B cell (primary cell): ENCODE data around the gene HIF3A. TPM values are rescaled to one million over a fixed set of nuclear protein-coding genes. Genes with fewer than 3 reads are reported as not detected.

Experiments
- ATAC-seq: fragments of 200-7000 bp; cut with Tn5 transposase; one replicate; pipeline ENCODE4 v1.10.0; 2021; ENCODE audit warnings: low read depth, mild to moderate bottlenecking, moderate number of reproducible peaks, moderate library complexity
- CTCF ChIA-PET: fragments of 350-600 bp; sonication (Branson Sonifier 250); formaldehyde crosslinking; loops from one replicate; lab custom pipeline; 2021; ENCODE audit warnings: antibody characterized with exemption, inconsistent platforms; lab: Charles Lee
- POLR2A ChIA-PET: fragments of 350-600 bp; sonication (Branson Sonifier 250); formaldehyde crosslinking; loops from one replicate; lab custom pipeline; 2021; ENCODE audit warnings: antibody characterized with exemption; lab: Charles Lee
- DNase-seq: peaks from one replicate; pipeline ENCODE4 v3.0.0; 2013
- H2AFZ ChIP-seq: 2 replicates; pipeline ENCODE4 v1.6.1; 2012; ENCODE audit warnings: mild to moderate bottlenecking, low read depth, low read length; ENCODE audit not compliant: insufficient read depth, poor library complexity, severe bottlenecking
- H3K27ac ChIP-seq, 2 donors: 1 replicate in 1 of 2; 2 replicates in 1 of 2; pipeline ENCODE4 v1.5.1; 2012 to 2013; ENCODE audit warnings: low read length in 2 of 2, mild to moderate bottlenecking in 2 of 2, moderate library complexity in 1 of 2
- H3K27me3 ChIP-seq, 4 experiments: fragments of 200-600 bp in 1 of 4; sonication (generic) in 1 of 4; replicated peaks in 1 of 4; 1 replicate in 2 of 4; 2 replicates in 2 of 4; pipeline versions ENCODE4 v1.6.1 to v1.7.0; 2013 to 2016; ENCODE audit warnings: low read length in 3 of 4, mild to moderate bottlenecking in 2 of 4, mixed read lengths in 1 of 4, moderate library complexity in 1 of 4; ENCODE audit not compliant: insufficient read depth in 4 of 4, control insufficient read depth in 3 of 4; ENCODE audit errors: control extremely low read depth in 1 of 4
- H3K36me3 ChIP-seq, 2 experiments: replicated peaks in 1 of 2; 1 replicate in 1 of 2; 2 replicates in 1 of 2; pipeline versions ENCODE4 v1.6.1 to v1.7.1; 2013; ENCODE audit warnings: low read length in 1 of 2; ENCODE audit not compliant: insufficient read depth in 2 of 2, control insufficient read depth in 1 of 2; ENCODE audit errors: control extremely low read depth in 1 of 2, extremely low read depth in 1 of 2
- H3K4me1 ChIP-seq, 2 donors: fragments of 200-600 bp in 1 of 2; sonication (generic) in 1 of 2; 1 replicate in 1 of 2; 2 replicates in 1 of 2; pipeline versions ENCODE4 v1.5.1 to v1.6.1; 2013 to 2017; ENCODE audit warnings: low read length in 2 of 2; ENCODE audit not compliant: control insufficient read depth in 2 of 2, insufficient read depth in 2 of 2
- H3K4me2 ChIP-seq: replicated peaks from 2 replicates; pipeline ENCODE3; 2012; ENCODE audit warnings: mild to moderate bottlenecking, low read depth, low read length; ENCODE audit not compliant: poor library complexity, severe bottlenecking
- H3K4me3 ChIP-seq, 5 experiments: fragments of 200-600 bp in 1 of 5; sonication (generic) in 1 of 5; 1 replicate in 3 of 5; 2 replicates in 2 of 5; pipeline versions ENCODE4 v1.5.1 to v1.7.0; 2011 to 2016; ENCODE audit warnings: low read length in 4 of 5, mild to moderate bottlenecking in 4 of 5, low read depth in 2 of 5, control low read depth in 1 of 5, moderate library complexity in 1 of 5; ENCODE audit not compliant: insufficient read depth in 1 of 5; ENCODE audit errors: control extremely low read depth in 1 of 5, extremely low read depth in 1 of 5
- H3K79me2 ChIP-seq: fragments of 200-600 bp; sonication (generic); one replicate; pipeline ENCODE4 v1.6.0; 2016; ENCODE audit warnings: low read length; ENCODE audit not compliant: control insufficient read depth, insufficient read depth
- H3K9ac ChIP-seq: fragments of 200-600 bp; sonication (generic); 2 replicates; pipeline ENCODE4 v1.6.1; 2017; ENCODE audit warnings: mild to moderate bottlenecking, low read length, moderate library complexity
- H3K9me3 ChIP-seq, 3 donors: one replicate each; pipeline versions ENCODE4 v1.6.1 to v1.7.1; 2013; ENCODE audit warnings: low read length in 2 of 3; ENCODE audit not compliant: control insufficient read depth in 2 of 3, insufficient read depth in 1 of 3; ENCODE audit errors: control extremely low read depth in 1 of 3
- H4K20me1 ChIP-seq: 2 replicates; pipeline ENCODE4 v1.6.0; 2012; ENCODE audit warnings: mild to moderate bottlenecking, low read length; ENCODE audit not compliant: insufficient read depth, control insufficient read depth, poor library complexity, severe bottlenecking
- H3K27ac Mint-ChIP-seq: one replicate; pipeline ENCODE4 v1.8.0; 2021; ENCODE audit warnings: mixed read lengths
- H3K27me3 Mint-ChIP-seq: one replicate; pipeline ENCODE4 v1.8.0; 2021; ENCODE audit warnings: mixed read lengths
- H3K4me1 Mint-ChIP-seq: one replicate; pipeline ENCODE4 v1.8.0; 2021; ENCODE audit warnings: mixed read lengths
- H3K4me3 Mint-ChIP-seq: one replicate; pipeline ENCODE4 v1.8.0; 2021; ENCODE audit warnings: mixed read lengths
- H3K9me3 Mint-ChIP-seq: one replicate; pipeline ENCODE4 v1.8.0; 2022; ENCODE audit warnings: mixed read lengths; ENCODE audit not compliant: insufficient read depth
- EZH2 ChIP-seq: IDR thresholded peaks from 2 replicates; pipeline ENCODE4 v1.6.1; 2012; ENCODE audit warnings: borderline replicate concordance, low read depth, mild to moderate bottlenecking, moderate library complexity, low read length; ENCODE audit not compliant: insufficient read depth, poor library complexity, severe bottlenecking
- WGBS: methylation state at CpG from one replicate; pipeline ENCODE4 v1.1.5; 2013; ENCODE audit warnings: missing lambda C conversion rate; ENCODE audit not compliant: insufficient coverage; 5-methylcytosine and 5-hydroxymethylcytosine counted together
- intact Hi-C: fragments of 100-400 bp; cut with micrococcal nuclease; formaldehyde crosslinking; loops from one replicate; pipeline ENCODE4 v1.10.0; 2022
- polyA plus RNA-seq: library from polyadenylated mRNA; depleted of rRNA; stranded (reverse); fragments of >200 nt; gene quantifications from 2 replicates; pipeline ENCODE4 v1.2.3, GENCODE V29; 2012
- total RNA-seq, 2 donors: library from RNA; stranded (reverse); fragments of 120-200 nt in 1 of 2; gene quantifications; 1 replicate in 1 of 2; 2 replicates in 1 of 2; pipeline versions ENCODE4 v1.2.3 to v1.2.4, GENCODE V29; 2013 to 2022
- TF ChIP-seq, protein P1 (sequence below): fragments of 200-600 bp; IDR thresholded peaks from one replicate; pipeline ENCODE4 v1.8.0; 2022; ENCODE audit warnings: antibody characterized with exemption, mild to moderate bottlenecking

The HIF3A gene
- total and polyA plus RNA-seq, 2 donors (not counting 1 experiment from before 2014, with no cell fraction given) = not detected

DNA sequence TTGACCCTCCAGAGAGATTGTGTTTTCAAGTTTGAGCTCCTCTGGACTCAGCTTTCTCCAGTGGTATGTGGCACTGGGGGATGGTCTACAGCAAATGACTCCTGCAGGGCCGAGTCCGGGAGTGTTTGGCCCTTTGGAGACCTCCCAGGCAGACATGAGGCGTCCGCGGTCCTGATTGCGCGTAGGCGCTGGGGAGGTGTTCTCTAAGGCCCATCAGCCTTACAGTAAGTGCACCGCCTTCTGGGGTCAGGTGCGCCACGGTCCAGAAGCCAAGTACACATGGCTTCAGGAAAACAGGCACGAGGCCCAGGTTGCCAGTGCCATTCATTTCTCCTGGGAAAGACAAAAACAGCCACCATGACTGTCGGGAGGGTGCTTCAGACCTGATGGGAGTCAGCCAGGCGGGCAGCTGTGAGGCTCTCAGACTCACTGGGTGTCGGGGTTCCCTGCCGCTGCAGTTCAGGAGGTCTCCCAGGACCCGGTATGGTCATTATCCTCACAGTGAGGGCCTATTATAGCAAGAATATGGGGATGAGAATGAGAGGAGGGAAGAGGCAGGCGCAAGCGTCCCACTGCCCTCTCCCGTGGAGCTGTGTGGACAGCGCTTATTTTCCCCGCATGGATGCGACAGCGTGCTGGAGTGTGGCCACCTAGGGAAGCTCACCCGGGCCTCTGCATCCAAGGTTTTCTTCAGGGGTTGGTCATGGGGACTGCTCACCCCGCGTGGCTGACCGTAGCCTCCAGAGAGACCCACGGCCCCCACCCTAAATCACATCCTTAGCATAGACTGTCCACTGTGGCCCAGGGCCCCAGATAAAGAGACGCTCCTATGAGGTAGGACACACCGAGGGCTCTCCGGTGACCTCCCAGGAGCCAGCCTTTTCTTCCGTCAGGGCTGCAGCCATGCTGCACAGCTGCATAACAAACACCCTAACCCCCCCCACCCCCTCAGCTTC lies 94.7 kb downstream of the HIF3A start:
- ATAC-seq (no peak), DNase-seq (no peak)
- H3K36me3 ChIP-seq = peaks cover 0 to 43% of the 10 kb centered on the region in 2 experiments
- CTCF ChIA-PET = interaction anchor here (1.1 kb wide), 1 partner anchor 10 kb away, joined by 3 read pairs; no protein-coding TSS in a partner anchor
- no peaks in the 10 kb centered on the region for H3K79me2 ChIP-seq
- peaks cover 0 to 4% of the 10 kb centered on the region in 2 donors for H3K4me1 ChIP-seq
- Mint-ChIP-seq H3K27ac (no peak overlapping the region), H3K9me3 (no peaks in the 10 kb centered on the region), H3K4me1 (peaks cover 5% of the 10 kb centered on the region), H3K27me3 (no peaks in the 10 kb centered on the region), H3K4me3 (no peak overlapping the region)
- H3K27ac ChIP-seq = no peak overlapping the region
- H3K9me3 ChIP-seq = no peaks in the 10 kb centered on the region
- H2AFZ ChIP-seq = no peak overlapping the region
- intact Hi-C loops = no loop called here
- H3K4me2 ChIP-seq = no peak overlapping the region
- H3K9ac ChIP-seq = no peak overlapping the region
- TF ChIP-seq, protein P1, sequence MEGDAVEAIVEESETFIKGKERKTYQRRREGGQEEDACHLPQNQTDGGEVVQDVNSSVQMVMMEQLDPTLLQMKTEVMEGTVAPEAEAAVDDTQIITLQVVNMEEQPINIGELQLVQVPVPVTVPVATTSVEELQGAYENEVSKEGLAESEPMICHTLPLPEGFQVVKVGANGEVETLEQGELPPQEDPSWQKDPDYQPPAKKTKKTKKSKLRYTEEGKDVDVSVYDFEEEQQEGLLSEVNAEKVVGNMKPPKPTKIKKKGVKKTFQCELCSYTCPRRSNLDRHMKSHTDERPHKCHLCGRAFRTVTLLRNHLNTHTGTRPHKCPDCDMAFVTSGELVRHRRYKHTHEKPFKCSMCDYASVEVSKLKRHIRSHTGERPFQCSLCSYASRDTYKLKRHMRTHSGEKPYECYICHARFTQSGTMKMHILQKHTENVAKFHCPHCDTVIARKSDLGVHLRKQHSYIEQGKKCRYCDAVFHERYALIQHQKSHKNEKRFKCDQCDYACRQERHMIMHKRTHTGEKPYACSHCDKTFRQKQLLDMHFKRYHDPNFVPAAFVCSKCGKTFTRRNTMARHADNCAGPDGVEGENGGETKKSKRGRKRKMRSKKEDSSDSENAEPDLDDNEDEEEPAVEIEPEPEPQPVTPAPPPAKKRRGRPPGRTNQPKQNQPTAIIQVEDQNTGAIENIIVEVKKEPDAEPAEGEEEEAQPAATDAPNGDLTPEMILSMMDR = no peak
- TF ChIP-seq EZH2 = no peak
- POLR2A ChIA-PET = no interaction called here
- H4K20me1 ChIP-seq = no peaks in the 10 kb centered on the region
- H3K27me3 ChIP-seq = no peaks in the 10 kb centered on the region
- WGBS = 92% methylated on average over 33 of the region's 33 CpGs
- no peak overlapping the region for H3K4me3 ChIP-seq
